Activated naive CD4-positive, alpha-beta T cell treated with anti-CD3 and anti-CD28 coated beads, Interleukin-2, amount 50 U/mL, for 16 hours (primary cell): ENCODE data around the gene MMD.
"Not testable (repeated sequence)": the region's sequence is repeated elsewhere in the genome, so short reads cannot be mapped to it uniquely, and the experiment has no call there.

ENCODE experiments used
- DNase-seq: peaks from one replicate; pipeline ENCODE4 v3.0.0-alpha.2; 2020

MMD gene

DNA sequence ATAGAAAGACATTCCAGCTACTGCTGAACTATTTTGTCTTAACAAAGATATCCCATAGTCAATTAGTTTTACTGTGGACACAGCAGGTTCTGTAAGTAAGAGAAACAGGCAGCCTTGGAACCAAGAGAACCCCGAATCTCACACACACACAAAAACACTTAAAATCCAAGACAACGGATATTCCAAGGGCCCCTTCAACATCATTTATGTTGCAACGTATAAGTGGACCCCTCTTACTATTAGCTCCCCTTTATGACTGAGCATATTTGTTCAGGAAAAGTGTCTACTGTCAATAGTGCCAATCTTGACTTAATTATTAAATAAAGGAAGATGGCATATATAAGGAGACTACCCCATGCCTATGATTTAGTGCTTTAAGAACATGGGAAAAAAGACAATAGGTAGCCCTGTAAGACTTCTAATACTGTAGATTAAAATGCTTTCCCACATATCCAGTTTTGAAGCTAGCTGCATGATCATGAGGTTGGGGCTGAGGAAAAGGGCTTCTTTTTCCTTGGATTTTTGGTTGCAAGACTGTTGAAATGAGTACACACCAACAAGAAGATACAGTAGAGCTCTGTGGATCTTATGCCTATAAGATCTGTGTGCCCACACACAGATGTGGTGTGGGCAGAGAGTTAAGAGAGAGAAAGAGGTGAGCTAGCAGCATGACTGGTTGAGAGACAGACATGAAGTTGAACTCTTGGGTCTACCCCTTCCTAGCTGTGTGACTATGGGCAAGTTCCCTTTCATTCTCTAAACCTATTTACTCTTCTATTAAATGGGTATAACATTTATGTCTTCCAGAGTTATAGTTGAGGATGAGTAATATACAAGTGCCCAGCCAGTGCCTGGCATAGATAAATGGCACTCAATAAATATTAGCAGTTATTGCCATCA lies 3.0 kb downstream of the MMD start:
- no peak for DNase-seq

DNA sequence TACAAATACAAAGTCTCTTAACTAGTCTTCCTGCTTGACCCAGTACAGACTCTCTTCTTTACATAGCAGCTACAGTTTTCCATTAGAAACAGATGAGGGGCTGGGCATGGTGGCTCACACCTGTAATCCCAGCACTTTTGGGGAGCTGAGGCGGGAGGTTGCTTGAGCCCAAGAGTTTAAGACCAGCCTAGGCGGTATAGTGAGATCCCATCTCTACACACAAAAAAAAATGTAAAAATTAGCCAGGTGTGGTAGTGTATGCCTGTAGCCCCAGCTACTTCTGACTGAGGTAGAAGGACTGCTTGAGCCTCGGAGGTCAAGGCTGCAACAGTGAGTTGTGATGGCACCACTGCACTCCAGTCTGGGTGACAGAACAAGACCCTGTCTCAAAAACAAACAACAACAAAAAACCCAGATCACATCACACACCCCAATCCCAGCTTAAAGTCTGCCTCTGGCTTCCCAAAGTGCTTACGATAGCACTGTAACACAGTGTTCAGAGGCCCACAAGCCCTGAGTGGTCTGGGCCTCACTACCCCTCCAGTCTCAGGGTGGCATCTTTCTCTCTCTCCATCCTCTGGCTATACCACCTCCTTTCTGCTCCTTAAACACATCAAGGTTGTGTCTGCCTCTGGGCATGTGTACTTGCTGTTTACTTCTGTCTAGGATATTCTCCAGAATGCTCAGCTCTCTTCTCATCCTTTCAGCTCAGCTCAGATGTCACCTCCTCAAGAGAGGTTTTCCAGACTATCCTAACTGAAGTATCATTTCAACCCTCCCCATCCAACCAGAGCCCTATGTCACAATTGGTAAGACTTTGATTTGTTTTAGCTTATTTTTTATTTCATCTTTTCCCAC lies 4.0 kb downstream of the MMD start:
- no peak for DNase-seq

DNA sequence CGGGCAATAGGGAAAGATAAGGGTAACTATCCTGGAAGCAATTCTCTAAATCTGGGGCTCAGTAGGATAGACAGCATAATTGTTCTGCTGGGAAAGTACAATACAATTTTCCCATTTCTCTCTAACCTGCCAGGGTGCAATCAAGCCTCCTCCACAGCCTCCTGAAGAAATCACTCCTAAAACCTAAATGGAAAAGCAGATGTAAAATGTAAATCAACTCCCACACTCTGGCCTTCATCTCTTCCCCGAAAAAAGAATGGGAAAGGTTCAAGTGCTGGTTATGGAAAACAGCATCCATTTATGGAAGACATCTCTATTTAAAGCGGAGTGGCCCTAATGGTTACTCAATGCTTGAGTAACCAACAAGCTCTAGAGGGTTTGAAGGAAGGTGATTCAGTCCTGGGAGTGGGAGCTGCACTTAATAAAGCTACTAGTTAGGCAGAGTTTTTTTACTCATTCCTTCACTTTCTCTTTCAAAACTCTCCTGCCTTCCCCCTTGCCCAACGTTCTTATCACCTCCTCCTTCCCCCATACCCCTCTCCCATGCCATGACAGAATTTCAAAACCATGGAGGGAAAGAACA lies 5.1 kb downstream of the MMD start:
- DNase-seq: no peak

DNA sequence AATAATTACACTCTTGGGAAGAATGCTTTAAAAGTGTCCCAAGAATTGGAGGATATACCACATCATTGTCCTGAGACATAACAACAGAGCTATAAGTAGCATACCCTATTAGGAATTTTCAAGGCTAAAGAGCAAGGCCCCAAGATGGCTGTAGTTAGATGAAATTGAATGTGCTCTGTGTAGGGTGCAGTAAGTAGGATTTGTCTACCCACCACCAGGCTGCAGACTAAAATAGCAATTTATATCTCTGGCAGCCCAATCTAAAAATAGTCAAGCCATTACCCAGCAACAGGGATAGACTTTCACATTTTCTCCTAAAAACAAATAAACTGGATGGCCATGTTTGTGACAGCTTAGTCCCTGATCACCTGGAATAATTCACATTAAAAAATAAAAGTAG lies 5.6 kb downstream of the MMD start:
- no peak for DNase-seq

DNA sequence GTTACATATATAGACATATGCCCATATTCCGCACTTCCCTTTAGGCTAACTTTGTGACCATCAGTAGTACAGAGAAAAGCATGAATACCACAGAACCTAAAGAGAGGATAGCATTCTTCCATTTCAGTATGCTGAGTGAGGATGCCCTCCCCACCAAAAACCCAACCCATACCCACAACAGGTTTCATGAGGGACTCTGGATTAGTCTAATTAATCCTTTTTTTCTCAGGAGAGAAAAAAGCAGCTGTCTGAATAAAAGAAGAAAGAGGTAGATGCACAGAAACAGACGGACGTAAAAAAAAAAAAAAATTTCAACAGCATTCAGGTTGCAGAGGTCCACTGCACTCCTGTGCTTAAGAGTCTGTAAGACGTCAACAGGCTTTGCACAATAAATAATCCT lies 6.7 kb downstream of the MMD start:
- DNase-seq: no peak

DNA sequence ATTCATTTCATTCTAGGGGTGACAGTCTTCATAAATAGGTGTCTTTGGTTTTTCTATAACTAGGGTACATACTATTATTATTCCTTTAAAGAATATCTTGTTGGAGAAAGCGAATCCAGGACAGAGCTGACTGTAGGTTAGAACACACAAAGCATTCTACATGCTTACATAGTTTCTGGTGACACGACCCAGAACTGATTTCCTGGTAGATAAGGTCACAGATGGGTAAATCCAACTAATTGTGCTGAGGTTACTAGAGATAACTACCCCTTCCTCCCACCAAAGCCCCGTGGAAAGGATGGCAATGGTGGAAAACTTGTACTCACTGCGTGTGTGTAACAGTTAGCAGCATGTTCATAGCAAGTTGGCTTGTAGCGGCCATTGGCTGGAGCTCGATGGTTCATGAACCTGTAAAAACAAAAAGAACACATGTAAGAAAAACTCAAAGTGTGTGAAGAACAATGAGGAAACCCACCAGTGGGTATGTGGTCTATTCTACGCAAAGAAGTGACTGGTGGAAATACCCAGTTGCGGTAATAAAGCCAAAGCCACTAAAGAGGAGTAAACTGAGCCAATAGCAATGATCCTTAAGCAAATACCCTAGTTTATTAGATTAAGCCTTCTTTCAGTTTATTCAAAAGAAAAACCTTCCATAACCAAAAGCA lies 7.7 kb downstream of the MMD start:
- DNase-seq: no peak

DNA sequence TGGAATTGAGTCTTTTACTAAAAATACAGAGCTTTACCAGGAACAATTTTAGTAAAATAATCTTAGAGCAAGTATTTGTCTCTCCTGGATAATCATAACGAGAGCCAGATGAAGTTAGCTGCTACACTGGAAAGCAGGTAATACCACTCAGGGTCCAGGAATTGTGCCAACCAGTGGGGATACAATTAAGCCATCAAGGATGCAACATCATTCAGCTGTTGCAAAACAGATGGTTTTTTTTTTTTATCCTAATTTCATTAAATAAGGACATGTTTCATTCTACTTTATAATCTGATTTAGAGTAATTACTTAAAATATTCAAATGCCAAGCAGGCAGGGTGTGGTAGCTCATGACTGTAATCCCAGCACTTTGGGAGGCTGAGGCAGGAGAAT lies 10.2 kb downstream of the MMD start:
- no peak for DNase-seq

DNA sequence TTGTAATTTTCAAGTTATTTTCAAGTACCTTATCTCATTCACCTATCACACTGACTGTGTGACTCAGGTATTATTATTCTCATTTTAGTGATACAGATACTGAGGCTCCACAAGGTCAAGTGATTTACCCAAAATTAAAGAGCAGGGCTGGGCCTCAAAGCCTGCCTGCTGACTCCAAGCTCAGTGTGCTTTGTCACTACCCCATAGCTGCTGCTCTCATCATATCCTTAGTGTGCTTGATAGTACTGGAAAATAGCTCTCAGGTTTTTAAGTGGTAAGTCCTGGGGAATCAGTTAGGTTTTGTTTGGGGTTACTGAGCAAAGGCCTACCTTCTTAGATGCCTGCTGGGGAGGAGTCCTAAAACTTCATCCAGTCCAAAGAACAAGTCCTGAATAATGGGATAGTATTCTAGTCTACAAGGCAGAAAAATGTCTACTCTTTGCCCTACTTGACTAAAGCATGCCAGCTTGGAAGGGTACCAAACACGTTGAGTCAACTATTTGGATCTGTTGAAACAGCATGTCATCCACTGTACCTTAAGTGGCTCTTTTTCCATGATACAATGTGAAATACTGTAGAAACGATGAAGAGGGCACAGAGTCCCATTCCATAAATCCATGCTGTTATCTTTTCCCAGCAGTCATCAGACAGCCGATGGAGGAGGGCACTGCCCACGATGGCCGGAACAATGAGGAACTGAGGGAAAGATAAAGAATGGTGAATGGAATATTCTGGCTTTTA lies 10.7 kb downstream of the MMD start:
- no peak for DNase-seq

DNA sequence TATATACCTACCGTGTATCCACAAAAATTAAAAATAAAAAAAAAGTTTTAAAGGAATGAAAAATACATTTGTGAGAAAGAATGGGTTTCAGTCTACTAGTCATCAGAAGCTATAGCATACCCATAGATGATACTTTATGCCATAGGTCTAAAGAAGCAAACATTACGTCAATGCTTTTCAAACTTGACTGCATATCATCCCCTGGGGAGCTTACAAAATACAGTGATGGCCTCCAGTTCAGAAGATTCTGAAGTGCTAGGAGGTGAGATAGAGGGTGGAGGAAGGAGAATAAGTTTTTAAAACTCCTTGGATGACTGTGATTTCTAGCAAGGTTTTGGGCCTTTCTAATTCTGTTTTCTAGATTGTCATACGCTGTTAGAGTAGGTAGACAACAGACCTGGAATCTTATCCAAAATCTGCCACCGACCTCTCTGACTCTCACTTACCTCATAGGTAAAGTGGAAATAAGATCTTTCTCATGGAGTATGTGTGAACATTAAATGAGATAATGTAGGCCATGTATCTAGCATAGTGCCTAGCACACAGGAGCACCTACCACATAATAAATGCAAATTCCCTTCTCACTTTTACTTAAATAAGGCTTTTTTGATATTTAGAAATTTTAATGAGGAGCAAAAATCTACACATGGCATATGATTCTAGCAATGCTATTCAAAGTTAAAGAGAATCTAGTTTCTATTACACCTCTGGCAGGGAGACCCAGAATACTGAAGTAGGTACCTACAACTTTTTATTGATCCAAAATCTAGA lies 12.4 kb downstream of the MMD start:
- DNase-seq: no peak

DNA sequence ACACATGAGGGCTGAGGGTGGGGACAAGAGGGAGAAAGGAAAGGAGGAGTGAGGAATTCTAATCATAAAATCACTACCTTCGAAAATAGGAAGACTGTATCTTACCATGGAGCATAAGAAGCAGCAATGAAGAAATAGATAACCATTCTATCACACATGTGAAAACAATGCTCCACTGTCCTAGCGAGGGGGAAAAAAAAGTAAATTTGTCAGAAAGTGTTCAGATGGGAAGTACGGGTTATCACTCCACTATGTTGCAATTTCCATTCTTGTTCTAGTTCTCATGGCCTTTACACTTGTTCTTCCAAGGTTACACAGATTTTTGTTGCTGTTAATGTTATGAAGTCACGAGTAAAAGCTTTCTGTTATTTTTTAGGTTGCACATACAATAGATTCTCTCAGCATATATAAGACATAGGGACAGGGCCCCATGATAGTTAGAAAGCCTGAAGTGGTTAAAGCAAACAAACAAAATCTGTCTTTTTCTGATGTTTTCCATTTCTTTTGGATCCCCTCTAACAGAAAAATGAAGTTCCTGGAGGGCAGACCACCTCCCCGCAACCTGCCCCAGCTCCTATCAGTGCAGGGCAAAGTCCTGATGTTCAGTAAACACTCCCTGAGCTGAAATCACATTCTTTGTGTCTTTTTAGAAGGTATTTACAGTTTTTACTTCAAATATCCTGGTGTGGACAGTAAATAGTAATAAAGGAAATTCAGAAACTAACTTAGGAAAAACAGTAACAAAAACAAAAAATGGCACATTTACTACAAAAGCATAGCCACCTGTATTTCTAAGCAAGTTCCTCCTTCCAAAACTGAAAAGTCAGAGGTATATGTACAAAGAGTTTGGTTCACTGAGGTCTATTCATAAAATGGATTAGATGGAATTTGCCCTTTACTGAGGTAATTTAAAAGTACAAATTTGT lies 13.7 kb downstream of the MMD start:
- no peak for DNase-seq

DNA sequence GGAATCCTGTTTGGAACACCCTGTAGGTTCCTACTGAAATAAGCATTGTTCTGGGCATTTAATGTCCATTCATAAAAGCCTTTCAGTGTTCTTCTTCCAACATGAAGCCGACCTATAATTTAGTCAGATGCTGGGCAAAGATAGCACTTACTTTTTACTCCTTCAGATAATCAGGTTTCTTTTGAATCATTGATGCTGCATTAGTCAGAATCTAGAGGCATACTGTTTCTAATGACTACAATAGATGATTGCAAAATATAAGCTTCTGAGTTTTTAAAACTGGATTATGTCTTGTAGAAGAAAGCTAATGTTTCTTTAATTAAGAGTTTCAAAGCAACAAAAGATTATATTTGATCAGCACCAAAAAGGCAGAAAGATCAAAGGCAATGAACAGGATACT lies 16.0 kb downstream of the MMD start:
- DNase-seq: no peak

DNA sequence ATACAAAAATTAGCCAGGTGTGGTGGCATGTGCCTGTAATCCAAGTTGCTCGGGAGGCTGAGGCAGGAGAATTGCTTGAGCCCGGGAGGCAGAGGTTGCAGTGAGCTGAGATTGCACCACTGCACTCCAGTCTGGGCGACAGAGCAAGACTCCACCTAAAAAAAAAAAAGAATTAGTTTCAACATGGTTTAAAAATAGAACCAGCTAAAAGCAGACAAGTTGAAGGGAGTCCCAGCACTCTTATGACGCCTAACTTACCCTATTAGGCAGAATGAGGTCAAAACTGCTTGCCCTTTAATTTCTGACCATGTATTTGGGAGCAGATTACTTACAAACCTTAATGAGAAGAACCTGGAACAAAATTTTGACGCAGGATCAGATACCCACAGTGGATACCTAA lies 17.4 kb downstream of the MMD start:
- DNase-seq: not testable (repeated sequence)

DNA sequence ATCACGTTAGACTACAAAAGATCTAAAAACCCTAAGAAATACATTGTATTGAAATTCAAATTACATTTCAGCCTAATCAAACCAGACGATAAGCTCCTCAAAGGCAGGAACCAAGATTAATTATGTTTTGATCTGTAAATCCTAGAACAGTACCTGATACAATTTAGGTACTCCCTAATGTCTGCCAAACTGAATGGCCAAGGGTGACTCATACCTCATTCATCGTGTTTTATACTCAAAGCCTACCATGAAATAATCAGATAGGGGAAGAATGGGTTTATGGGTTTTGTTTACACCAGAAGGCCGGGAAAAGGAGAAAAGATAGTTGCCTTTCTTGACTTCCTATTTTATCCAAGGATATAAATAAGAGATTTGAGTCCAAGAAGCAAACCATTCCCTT lies 19.3 kb downstream of the MMD start:
- DNase-seq: no peak

DNA sequence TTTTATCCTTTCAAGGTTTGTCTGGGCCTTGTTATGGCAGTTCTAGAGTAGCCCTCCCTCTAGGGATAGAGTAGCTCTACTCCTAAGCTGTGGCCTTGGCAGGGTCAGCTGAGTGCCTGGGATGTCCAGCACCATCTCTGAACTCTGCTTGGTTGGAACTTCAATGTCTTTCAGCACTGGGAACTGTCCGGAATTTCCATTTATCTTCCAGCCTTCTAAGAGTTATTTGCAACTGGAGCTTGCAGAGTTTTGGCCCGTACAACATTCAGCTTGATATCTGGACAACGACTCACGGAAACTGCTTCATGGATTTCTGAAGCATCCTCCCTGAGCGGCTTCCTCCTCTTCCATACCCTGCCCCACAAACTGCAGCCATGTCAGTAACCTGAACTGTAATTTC lies 22.9 kb downstream of the MMD start:
- DNase-seq: no peak

DNA sequence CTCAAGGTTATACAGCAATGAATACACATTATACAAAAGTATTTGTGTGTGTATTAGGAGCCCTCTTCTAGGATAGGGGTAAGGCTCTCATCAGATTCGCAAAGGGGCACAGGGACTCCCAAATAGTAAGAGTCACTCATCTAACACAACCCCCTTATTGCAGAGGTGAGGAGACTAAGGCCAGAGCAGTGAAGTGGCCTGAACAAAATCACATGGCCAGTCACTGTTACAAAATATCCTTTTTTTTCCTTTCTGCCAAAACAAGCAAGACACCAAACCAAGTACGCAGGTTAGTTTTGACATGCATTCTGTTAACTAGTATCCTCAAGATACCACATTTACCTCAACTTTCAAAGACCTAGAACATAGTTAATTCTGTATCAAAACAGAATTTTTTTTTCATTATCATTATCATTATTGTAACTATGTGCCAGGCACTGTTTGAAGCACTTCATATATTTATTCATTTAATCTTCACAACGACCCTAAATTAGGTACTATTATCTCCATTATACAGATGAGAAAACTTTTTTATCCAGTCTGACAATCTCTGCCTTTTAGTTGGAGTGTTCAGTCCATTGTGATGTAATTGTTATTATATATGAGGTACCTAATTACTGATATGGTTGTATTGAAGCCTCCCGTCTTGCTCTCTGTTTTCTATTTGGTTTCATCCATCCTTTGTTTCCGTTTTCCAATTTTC lies 25.7 kb downstream of the MMD start:
- DNase-seq: no peak

DNA sequence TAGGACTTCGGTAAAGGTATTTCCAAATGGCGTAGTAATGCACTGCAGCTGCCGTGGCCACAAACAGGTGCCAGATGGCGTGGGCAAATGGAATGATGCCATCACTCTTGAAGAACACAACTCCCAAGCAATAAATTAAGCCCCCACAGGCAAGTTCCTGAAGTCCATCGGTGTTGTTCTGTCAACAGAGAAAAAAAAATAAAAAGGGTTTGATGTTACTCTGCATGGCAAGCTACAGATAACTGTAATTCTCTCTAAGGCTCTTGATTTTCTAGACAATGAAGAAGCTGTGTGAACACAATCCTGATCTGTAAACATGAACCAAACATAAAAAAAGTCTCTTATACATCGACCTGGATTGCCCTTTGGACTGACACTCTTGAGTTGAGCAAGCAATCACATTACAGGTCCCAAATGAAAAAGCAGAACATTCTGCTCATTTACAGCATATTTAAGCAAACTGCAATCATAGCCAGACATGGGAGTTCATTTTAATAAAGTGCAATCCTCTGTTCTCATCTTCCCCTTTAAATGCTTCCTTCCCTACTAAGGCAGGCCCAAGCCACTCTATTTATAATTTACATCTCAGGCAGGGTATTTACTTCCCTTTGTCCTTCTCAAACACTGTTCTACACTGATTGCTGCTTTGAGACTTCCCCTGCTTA lies 27.1 kb downstream of the MMD start:
- DNase-seq: no peak

DNA sequence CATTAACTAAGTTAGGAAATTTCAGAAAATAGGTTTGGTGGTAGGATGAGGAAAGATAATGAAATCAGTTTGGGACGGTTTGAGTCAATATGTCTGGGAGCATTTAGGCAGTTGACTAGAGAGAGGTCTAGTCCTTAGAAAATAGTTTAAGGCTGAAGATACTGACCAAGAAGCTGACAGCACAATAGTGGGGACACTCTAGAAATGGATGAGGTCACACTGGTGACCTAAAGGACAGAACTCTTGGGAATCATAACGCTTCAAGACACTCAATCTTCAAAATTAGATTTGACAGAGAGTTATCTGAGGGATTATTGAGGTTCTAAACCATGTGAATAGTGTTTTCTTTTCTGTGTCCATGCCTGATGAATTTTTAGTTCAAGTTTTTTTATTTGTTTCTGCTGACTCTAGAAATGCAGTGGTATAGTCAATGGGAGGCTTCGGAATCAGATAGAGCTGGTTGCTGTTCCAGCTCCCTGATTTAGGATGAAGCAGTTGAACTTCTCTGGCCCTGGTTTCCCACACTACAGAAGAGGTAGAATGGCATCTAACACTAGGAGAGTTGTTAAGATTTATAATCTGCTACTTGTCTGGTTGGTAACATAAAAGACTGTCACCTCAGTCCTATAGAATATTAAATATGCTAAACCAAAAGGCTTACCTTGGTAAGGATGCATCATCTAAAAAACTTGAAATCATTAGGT lies 29.7 kb downstream of the MMD start:
- no peak for DNase-seq

DNA sequence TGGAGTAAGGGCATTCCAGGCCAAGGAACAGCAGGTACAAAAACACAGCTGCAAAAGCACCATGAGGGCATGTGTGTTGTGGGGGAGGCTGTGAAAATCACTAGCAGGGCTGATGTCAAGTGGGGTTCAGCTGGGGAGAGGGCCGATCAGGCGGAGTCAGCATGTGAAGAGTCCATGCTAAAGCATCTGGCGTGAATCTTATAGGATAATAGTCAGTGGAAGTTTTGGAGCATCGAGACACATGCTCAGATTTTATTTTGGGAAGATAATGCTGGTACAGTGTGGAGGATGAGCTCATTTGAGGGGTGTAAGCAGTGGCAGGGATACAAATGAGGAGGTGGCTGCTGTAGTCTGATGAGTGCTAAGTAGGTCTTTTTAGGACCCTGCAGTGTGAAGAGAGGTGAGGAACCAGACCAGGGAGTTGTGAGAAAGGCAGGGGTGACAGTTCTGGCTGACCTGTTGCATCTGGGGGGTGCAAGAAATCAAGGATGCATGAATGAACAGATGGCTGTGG lies 30.3 kb downstream of the MMD start:
- DNase-seq: no peak
